NB4 (cell line): ENCODE results near the gene MIDN.

Experiments
- CTCF ChIP-seq: IDR thresholded peaks from one replicate; pipeline ENCODE4 v1.5.1; 2012; ENCODE audit warnings: low read depth, low read length
- MAX ChIP-seq: IDR thresholded peaks from 2 replicates; pipeline ENCODE4 v1.6.1; 2011; ENCODE audit warnings: low read depth, low read length
- MYC ChIP-seq: IDR thresholded peaks from 2 replicates; pipeline ENCODE4 v1.6.1; 2011; ENCODE audit warnings: low read depth, low read length
- POLR2A ChIP-seq: IDR thresholded peaks from 2 replicates; pipeline ENCODE4 v1.6.1; 2011; ENCODE audit warnings: mild to moderate bottlenecking; ENCODE audit not compliant: insufficient read length; ENCODE audit errors: extremely low read depth

- TF ChIP-seq CTCF (no peak), MAX (no peak), POLR2A (no peak), MYC (no peak)
Observed at GRCh38 chr19:1292419-1293151, 44.2 kb downstream of the MIDN start.
